ENCODE data around the gene CCBE1.
A peak's percentile ranks its signal among the peaks of the same experiment; 100 is the strongest.

The CCBE1 gene

GRCh38 chr18:59500765-59501164 is 196.5 kb downstream of the CCBE1 start:
- H3K4me3 ChIP-seq (ENCODE audit: low read depth, low read length) = no peak overlapping the region
- TF ChIP-seq, protein P1, sequence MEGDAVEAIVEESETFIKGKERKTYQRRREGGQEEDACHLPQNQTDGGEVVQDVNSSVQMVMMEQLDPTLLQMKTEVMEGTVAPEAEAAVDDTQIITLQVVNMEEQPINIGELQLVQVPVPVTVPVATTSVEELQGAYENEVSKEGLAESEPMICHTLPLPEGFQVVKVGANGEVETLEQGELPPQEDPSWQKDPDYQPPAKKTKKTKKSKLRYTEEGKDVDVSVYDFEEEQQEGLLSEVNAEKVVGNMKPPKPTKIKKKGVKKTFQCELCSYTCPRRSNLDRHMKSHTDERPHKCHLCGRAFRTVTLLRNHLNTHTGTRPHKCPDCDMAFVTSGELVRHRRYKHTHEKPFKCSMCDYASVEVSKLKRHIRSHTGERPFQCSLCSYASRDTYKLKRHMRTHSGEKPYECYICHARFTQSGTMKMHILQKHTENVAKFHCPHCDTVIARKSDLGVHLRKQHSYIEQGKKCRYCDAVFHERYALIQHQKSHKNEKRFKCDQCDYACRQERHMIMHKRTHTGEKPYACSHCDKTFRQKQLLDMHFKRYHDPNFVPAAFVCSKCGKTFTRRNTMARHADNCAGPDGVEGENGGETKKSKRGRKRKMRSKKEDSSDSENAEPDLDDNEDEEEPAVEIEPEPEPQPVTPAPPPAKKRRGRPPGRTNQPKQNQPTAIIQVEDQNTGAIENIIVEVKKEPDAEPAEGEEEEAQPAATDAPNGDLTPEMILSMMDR (IDR thresholded peaks at IDR 0.05; ENCODE audit: insufficient read depth, low read depth, low read length, missing control alignments) = no peak
- no peak for DNase-seq (ENCODE audit: low read depth)

DNA sequence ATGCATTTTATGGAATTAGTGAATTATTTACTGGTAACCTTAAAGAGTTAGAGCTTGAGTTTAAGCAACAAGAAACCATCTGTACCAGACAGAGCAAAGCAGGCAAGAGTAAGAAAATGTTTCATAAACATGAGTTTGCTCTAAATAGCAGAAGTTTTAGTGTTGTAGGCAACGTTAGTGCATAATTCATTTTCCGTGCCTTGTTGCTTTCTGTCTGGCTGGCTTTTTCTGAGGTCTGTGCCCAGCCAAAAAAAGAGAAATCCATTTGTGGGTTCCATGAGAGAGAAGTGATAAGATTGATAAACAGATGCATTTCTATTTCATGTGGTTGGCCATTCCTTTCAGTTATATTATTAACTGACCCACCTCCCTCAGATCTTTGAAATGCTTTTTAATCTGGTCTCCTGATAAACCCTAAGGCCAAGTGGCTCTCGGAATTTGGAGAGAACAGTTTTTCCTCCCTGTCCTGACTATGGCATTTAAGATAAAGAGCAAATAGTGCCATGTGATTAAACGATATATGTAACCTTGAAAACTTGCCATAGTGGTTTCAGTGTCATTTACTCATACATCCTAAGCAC is 198.6 kb downstream of the CCBE1 start:
- no peak for DNase-seq (ENCODE audit: low read depth)
- TF ChIP-seq, protein P1 (IDR thresholded peaks at IDR 0.05; ENCODE audit: insufficient read depth, low read depth, low read length, missing control alignments) = no peak
- no peak overlapping the region for H3K4me3 ChIP-seq (ENCODE audit: low read depth, low read length)

DNA sequence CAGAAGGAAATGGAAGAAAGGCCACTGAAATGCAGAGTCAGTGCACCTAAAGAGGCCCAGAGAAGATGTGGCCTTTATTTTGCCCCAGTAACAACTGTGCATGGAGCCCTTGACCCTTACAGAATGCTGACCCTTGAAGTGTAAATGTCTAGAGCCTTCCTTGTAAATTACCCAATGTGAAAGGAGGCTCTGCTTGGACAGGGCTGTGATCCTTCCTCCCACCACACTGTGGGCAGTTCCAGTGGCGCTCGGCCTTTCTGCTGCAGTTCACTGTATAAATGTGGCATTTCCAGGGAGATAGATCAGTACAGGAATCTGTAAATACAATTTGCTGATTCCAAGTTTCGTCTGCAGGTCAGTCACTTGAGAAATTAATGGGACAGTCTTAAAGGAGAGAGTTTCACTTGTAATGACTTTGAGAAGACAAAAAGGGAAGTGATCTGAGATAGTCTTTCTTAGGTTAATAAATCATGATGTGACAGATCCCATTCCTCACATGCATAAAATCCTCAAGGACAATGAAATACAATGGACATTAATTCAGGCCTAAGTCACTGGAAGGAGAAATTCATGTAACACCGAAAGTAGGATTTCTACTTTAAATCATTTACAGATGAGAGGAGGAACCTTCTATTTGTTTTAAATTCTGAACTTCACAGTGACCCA is 204.3 kb downstream of the CCBE1 start:
- H3K4me3 ChIP-seq (ENCODE audit: low read depth, low read length) = no peak overlapping the region
- TF ChIP-seq, protein P1 (IDR thresholded peaks at IDR 0.05; ENCODE audit: insufficient read depth, low read depth, low read length, missing control alignments) = no peak

GRCh38 chr18:59488899-59489298 is 208.3 kb downstream of the CCBE1 start:
- peak; percentile 3 for DNase-seq (ENCODE audit: low read depth)
- TF ChIP-seq, protein P1 (IDR thresholded peaks at IDR 0.05; ENCODE audit: insufficient read depth, low read depth, low read length, missing control alignments) = no peak
- no peak overlapping the region for H3K4me3 ChIP-seq (ENCODE audit: low read depth, low read length)

More for the DNA sequence above, 204.3 kb downstream of the CCBE1 start:
- no peak for DNase-seq (ENCODE audit: low read depth)

- DNase-seq (ENCODE audit: low read depth) = no peak
- TF ChIP-seq, protein P1 (IDR thresholded peaks at IDR 0.05; ENCODE audit: insufficient read depth, low read depth, low read length, missing control alignments) = no peak
- no peak overlapping the region for H3K4me3 ChIP-seq (ENCODE audit: low read depth, low read length)
Observed at GRCh38 chr18:59485382-59485781, 211.8 kb downstream of the CCBE1 start.

DNA sequence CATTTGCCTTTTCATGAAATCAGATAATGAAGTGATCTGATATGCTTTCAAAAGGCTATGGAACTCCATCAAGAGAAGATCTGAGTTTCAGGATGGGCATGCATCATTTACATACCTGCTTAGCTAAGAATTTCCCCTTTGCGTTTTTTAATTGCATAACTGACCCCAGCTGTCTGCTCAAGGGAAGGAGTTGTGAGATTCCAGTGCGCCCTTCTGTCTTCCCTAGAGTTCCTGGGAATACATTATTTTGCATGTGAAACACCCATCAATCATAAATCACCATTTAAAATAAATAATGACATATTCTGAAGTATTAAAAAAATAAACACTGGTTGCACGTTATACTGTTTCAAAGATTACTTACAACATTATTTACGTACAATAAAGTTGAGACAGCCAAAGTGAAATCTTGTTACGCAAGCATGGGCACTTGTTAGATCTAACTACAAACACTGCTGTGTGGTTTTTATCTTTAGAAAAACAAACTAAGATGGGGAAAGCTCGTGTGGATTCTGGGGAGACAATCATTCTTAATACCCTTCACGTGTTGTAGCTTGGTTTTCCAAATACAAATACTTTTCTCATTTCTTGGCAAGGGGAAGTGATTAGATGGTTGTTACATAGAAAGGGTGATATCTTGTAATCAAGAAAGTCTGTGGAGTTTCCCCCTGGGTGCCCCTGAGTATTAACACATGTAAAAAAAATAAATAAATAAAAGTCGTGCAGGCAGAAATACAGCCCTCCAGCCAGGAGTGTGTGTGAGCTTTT is 212.5 kb downstream of the CCBE1 start:
- TF ChIP-seq, protein P1 (IDR thresholded peaks at IDR 0.05; ENCODE audit: insufficient read depth, low read depth, low read length, missing control alignments) = no peak
- DNase-seq (ENCODE audit: low read depth) = no peak
- no peak overlapping the region for H3K4me3 ChIP-seq (ENCODE audit: low read depth, low read length)

Data from GM12865 (cell line).